Neuronal stem cell (in vitro differentiated cells): Measurements from ENCODE around the gene PARP3.

Source experiments
- DNase-seq: peaks from one replicate; pipeline ENCODE4 v3.0.0-alpha.2; 2013; ENCODE audit warnings: low spot score
- H2AFZ ChIP-seq: one replicate; pipeline ENCODE4 v1.6.1; 2013; ENCODE audit warnings: mild to moderate bottlenecking, low read length, inconsistent platforms
- H2AK5ac ChIP-seq: 2 replicates; pipeline ENCODE4 v1.6.1; 2013; ENCODE audit warnings: low read depth, mild to moderate bottlenecking, inconsistent platforms, low read length, moderate library complexity, mixed read lengths
- H2BK120ac ChIP-seq: 2 replicates; pipeline ENCODE4 v1.6.1; 2013; ENCODE audit warnings: low read depth, mild to moderate bottlenecking, inconsistent platforms, low read length, moderate library complexity, mixed read lengths
- H2BK12ac ChIP-seq: one replicate; pipeline ENCODE4 v1.6.1; 2013; ENCODE audit warnings: low read length, inconsistent platforms
- H2BK15ac ChIP-seq: 2 replicates; pipeline ENCODE4 v1.6.1; 2013; ENCODE audit warnings: mild to moderate bottlenecking, low read length, inconsistent platforms, mixed read lengths
- H2BK5ac ChIP-seq: one replicate; pipeline ENCODE4 v1.6.1; 2013; ENCODE audit warnings: inconsistent platforms, mild to moderate bottlenecking, low read length, moderate library complexity
- H3K14ac ChIP-seq: one replicate; pipeline ENCODE4 v1.6.1; 2013; ENCODE audit warnings: low read length, inconsistent platforms
- H3K18ac ChIP-seq: 2 replicates; pipeline ENCODE4 v1.6.1; 2013; ENCODE audit warnings: low read length, inconsistent platforms
- H3K23ac ChIP-seq: 2 replicates; pipeline ENCODE4 v1.6.1; 2013; ENCODE audit warnings: low read depth, mild to moderate bottlenecking, mixed read lengths, low read length, inconsistent platforms; ENCODE audit not compliant: poor library complexity
- H3K27ac ChIP-seq: replicated peaks from 3 replicates; pipeline ENCODE4 v1.5.1; 2013; ENCODE audit warnings: low read length, inconsistent platforms
- H3K27me3 ChIP-seq, 3 experiments: 2 replicates each; pipeline ENCODE4 v1.6.1; 2013; ENCODE audit warnings: low read length in 3 of 3, mild to moderate bottlenecking in 2 of 3, inconsistent platforms in 1 of 3, low read depth in 1 of 3, mixed read lengths in 1 of 3, moderate library complexity in 1 of 3; ENCODE audit not compliant: control insufficient read depth in 3 of 3, insufficient read depth in 3 of 3
- H3K36me3 ChIP-seq, 2 donors: replicated peaks in 1 of 2; 2 replicates each; pipeline ENCODE4 v1.6.1; 2013; ENCODE audit warnings: low read length in 2 of 2; ENCODE audit not compliant: control insufficient read depth in 2 of 2, insufficient read depth in 2 of 2
- H3K4ac ChIP-seq: 2 replicates; pipeline ENCODE4 v1.6.1; 2013; ENCODE audit warnings: inconsistent platforms, mild to moderate bottlenecking, low read length, moderate library complexity
- H3K4me1 ChIP-seq, 2 donors: 1 replicate in 1 of 2; 2 replicates in 1 of 2; pipeline ENCODE4 v1.6.1; 2013; ENCODE audit warnings: low read length in 2 of 2, low read depth in 1 of 2; ENCODE audit not compliant: control insufficient read depth in 2 of 2, insufficient read depth in 1 of 2
- H3K4me2 ChIP-seq: one replicate; pipeline ENCODE4 v1.6.1; 2013; ENCODE audit warnings: mild to moderate bottlenecking, low read length, inconsistent platforms; ENCODE audit not compliant: insufficient read depth, poor library complexity, severe bottlenecking
- H3K4me3 ChIP-seq, 2 donors: 2 replicates each; pipeline ENCODE4 v1.5.1; 2013; ENCODE audit warnings: low read length in 2 of 2, mild to moderate bottlenecking in 2 of 2, inconsistent platforms in 1 of 2, moderate library complexity in 1 of 2
- H3K79me1 ChIP-seq: one replicate; pipeline ENCODE4 v1.6.1; 2013; ENCODE audit warnings: low read depth, mild to moderate bottlenecking, inconsistent platforms, low read length, moderate library complexity
- H3K9ac ChIP-seq: one replicate; pipeline ENCODE4 v1.6.1; 2013; ENCODE audit warnings: mild to moderate bottlenecking, low read depth, low read length, inconsistent platforms; ENCODE audit not compliant: poor library complexity
- H3K9me3 ChIP-seq, 2 donors: replicated peaks in 1 of 2; 2 replicates each; pipeline versions ENCODE3 to v1.6.1; 2013; ENCODE audit warnings: low read length in 2 of 2, mild to moderate bottlenecking in 2 of 2, inconsistent platforms in 1 of 2, low read depth in 1 of 2, mixed read lengths in 1 of 2, moderate library complexity in 1 of 2; ENCODE audit not compliant: control insufficient read depth in 2 of 2, insufficient read depth in 1 of 2
- H4K8ac ChIP-seq: one replicate; pipeline ENCODE4 v1.6.1; 2013; ENCODE audit warnings: low read depth, mild to moderate bottlenecking, inconsistent platforms, low read length, moderate library complexity
- H4K91ac ChIP-seq: one replicate; pipeline ENCODE4 v1.6.1; 2013; ENCODE audit warnings: low read length, low read depth, mild to moderate bottlenecking, inconsistent platforms; ENCODE audit not compliant: poor library complexity
- WGBS, 2 donors: extraction: QIAGEN DNeasy Blood & Tissue Kit; methylation state at CpG; one replicate each; pipeline ENCODE4 v1.1.7; 2013; ENCODE audit warnings: missing lambda C conversion rate in 2 of 2, mixed read lengths in 1 of 2; ENCODE audit not compliant: insufficient read length in 2 of 2, insufficient replicate concordance in 1 of 2; ENCODE audit errors: extremely low coverage in 2 of 2; 5-methylcytosine and 5-hydroxymethylcytosine counted together

The PARP3 gene

DNA sequence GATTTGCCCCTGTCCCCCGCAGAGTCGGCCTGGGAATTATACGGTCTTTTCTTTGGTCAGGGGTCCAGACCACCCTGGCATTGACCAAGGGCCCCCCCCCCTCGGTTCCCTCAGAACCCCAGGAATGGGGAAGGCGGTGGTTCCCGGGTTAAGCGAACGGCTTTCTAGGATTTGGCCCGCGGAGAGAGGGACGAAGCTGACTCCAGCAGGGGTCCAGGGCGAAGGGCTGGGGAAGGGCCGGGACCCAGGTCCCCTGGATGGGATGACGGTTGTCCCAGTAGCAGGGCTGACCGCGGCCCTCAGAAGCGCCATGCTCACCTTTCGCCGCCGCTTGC, 733 bp upstream of the PARP3 start:
- Histone ChIP-seq H2BK12ac (no peak overlapping the region), H3K4me2 (peak overlapping the region; percentile 86), H2BK15ac (no peak overlapping the region), H4K91ac (no peak overlapping the region), H3K27ac (no peak overlapping the region), H3K36me3 (peaks cover 13 to 29% of the 10 kb centered on the region in 2 donors), H3K23ac (peak overlapping the region; percentile 39), H2BK120ac (no peak overlapping the region), H3K4ac (no peak overlapping the region), H2AK5ac (no peak overlapping the region), H3K27me3 (no peaks in the 10 kb centered on the region), H3K18ac (peak overlapping the region; percentile 34), H2AFZ (peak overlapping the region; percentile 85), H3K9me3 (no peaks in the 10 kb centered on the region), H3K9ac (peak overlapping the region; percentile 66), H3K14ac (no peak overlapping the region), H2BK5ac (no peak overlapping the region), H3K79me1 (peaks cover 5% of the 10 kb centered on the region), H3K4me1 (peaks cover 7% of the 10 kb centered on the region in 2 donors), H3K4me3 (peak overlapping the region; percentile 56 to 90), H4K8ac (no peak overlapping the region)
- no peak for DNase-seq
- no CpG with 5 or more reads among the region's 20 CpGs for WGBS, 2 donors

DNA sequence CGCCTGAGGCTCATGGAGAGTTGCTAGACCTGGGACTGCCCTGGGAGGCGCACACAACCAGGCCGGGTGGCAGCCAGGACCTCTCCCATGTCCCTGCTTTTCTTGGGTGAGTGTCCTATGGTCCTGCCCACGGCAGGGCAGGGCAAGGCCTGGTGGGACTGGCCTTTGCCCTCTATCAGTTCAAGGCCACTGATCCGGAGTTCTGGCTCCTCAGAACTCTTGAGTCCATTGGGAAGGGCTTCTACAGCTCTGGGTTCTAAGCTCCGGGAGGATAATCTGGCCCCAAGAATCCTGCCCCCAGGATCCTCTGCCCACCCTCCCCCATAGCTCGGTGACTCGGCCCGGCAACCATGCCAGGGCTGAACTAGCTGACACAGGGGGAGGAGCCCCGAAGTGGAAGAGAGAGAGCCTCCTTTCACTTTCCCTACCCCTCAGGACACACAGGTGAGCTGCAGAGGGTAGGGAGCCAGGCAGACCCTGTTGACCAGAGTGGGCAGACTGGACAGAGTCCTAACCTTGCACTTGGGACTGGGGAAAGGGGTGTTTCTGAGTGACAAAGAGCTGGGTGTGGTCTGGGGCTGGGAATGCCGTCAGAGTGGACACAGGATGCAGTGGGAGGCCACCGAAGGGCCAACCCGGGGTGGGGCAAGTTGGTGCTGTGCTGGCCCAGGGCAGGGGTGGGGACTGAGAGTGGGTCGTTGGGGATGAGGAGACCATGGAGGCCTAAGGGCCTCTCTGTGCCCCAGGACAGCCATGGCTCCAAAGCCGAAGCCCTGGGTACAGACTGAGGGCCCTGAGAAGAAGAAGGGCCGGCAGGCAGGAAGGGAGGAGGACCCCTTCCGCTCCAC, 664 bp downstream of the PARP3 start:
- peak overlapping the region; percentile 37 to 42 for H3K4me3 ChIP-seq
- H3K9ac ChIP-seq: no peak overlapping the region
- H2BK15ac ChIP-seq: peak overlapping the region; percentile 47
- H3K36me3 ChIP-seq: peaks cover 5 to 15% of the 10 kb centered on the region in 2 donors
- peak overlapping the region; percentile 52 for H2BK120ac ChIP-seq
- H3K4ac ChIP-seq: no peak overlapping the region
- H3K14ac ChIP-seq: peak overlapping the region; percentile 58
- peaks cover 7% of the 10 kb centered on the region in 2 donors for H3K4me1 ChIP-seq
- H4K8ac ChIP-seq: peak overlapping the region; percentile 74
- H2AK5ac ChIP-seq: peak overlapping the region; percentile 10
- H2AFZ ChIP-seq: peak overlapping the region; percentile 96
- H2BK12ac ChIP-seq: peak overlapping the region; percentile 91
- peak overlapping the region; percentile 26 for H2BK5ac ChIP-seq
- H3K27me3 ChIP-seq: no peaks in the 10 kb centered on the region
- no peak overlapping the region for H3K27ac ChIP-seq
- DNase-seq: no peak
- peak overlapping the region; percentile 86 for H3K18ac ChIP-seq
- WGBS, 2 donors: no CpG with 5 or more reads among the region's 17 CpGs
- H3K23ac ChIP-seq: peak overlapping the region; percentile 75
- H4K91ac ChIP-seq: peak overlapping the region; percentile 39
- H3K79me1 ChIP-seq: peaks cover 5% of the 10 kb centered on the region
- H3K9me3 ChIP-seq: no peaks in the 10 kb centered on the region
- peak overlapping the region; percentile 75 for H3K4me2 ChIP-seq

DNA sequence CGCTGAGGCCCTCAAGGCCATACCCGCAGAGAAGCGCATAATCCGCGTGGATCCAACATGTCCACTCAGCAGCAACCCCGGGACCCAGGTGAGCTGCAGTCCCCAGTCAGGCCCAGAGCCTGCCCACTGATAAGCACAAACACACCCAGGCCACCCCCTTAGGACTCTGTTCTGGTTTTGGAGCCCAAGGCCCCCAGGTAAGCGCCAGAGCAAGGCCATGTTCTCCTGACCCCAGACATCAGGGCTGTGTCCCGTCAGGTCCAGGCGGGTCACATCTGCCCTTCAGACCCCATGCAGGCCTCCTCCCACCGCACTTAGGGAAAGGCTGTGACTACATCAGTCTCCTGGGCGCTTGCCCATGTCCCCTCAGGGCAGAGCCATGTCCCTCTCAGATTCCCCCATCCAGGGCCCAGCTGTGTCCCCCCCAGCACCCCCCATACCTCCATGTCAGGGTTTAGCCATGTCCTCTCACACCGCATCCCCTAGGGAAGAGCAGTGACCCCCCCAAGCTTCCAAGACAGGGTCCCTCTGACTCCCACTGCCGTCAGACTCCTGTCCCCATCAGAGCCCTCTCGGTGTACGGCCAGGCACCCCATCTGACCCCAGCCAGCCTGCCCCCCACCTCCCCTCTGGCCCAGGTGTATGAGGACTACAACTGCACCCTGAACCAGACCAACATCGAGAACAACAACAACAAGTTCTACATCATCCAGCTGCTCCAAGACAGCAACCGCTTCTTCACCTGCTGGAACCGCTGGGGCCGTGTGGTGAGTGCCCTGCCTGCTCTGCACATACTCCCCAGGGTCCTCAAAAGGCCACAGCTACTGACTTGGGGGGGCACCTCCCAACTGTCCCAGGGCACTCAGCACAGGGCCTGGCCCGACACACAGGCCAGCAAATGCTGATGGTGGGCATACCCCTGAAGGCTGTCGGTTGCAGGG, 1.6 kb downstream of the PARP3 start:
- H2AK5ac ChIP-seq: peak overlapping the region; percentile 10
- H3K27me3 ChIP-seq: peaks cover 0 to 2% (median 0%) of the 10 kb centered on the region in 3 experiments
- H3K9ac ChIP-seq: no peak overlapping the region
- no peak overlapping the region for H3K4me2 ChIP-seq
- peaks cover 0 to 7% of the 10 kb centered on the region in 2 donors for H3K36me3 ChIP-seq
- no peak overlapping the region for H3K27ac ChIP-seq
- no peak overlapping the region for H4K8ac ChIP-seq
- H3K14ac ChIP-seq: peak overlapping the region; percentile 40
- H3K18ac ChIP-seq: no peak overlapping the region
- H2BK12ac ChIP-seq: no peak overlapping the region
- peaks cover 7% of the 10 kb centered on the region in 2 donors for H3K4me1 ChIP-seq
- H3K23ac ChIP-seq: no peak overlapping the region
- H2BK15ac ChIP-seq: peak overlapping the region; percentile 47
- no CpG with 5 or more reads among the region's 21 CpGs for WGBS, 2 donors
- peak overlapping the region; percentile 96 for H2AFZ ChIP-seq
- H2BK5ac ChIP-seq: peak overlapping the region; percentile 56
- peaks cover 5% of the 10 kb centered on the region for H3K79me1 ChIP-seq
- no peak overlapping the region for H3K4ac ChIP-seq
- no peak for DNase-seq
- H3K4me3 ChIP-seq: no peak overlapping the region
- peak overlapping the region; percentile 52 for H2BK120ac ChIP-seq
- peak overlapping the region; percentile 56 for H4K91ac ChIP-seq
- H3K9me3 ChIP-seq: peaks cover 0 to 2% of the 10 kb centered on the region in 2 donors
